GM21528 (cell line): ENCODE data around the gene PRKCZ.
"Not testable (repeated sequence)": the region's sequence is repeated elsewhere in the genome, so short reads cannot be mapped to it uniquely, and the experiment has no call there.

Experiments used
- ATAC-seq: cut with Tn5 transposase; IDR thresholded peaks from one replicate; pipeline ENCODE4 v1.9.1; 2021; ENCODE audit warnings: mild to moderate bottlenecking, moderate library complexity; ENCODE audit not compliant: unreplicated experiment, low FRiP score

PRKCZ gene

DNA sequence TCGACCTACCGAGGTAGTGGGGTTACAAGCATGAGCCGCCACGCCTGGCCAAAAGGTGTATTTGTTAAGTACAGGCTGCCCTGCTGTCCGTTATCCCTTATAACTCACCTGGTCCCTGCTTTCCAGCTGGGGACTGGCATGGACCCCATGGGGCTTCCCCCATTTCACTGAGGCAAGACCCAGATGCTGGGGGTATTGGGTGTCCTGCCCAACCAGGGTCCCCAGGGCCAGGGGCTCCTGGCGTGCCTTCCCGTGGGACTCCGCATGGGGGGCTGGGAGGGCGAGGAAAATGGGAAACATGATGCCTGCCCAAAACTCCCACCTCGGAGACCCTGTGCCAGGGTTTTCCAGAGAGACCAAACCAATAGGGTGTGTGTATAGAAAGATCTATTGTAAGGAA is 79.9 kb downstream of the PRKCZ start:
- ATAC-seq: no peak

DNA sequence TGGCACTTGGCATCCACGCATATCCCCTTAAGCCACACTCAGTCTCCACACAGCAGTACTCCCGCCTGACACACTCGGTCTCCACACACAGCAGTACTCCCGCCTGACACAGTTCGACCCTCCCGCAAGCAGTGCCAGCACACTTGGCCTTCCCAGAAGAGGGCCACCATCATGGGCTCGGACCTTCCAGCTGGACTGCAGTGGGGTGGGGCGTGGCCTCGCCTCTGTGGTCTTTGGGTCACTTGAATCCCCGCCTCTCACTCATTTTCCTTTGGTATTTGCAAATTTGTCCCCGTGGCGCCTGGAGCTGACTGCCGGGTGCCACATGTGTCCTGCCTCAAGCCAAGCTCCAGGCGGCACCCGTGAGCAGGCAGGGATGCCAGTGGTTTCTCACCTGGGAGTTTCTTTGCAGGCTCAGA is 80.7 kb downstream of the PRKCZ start:
- no peak for ATAC-seq

DNA sequence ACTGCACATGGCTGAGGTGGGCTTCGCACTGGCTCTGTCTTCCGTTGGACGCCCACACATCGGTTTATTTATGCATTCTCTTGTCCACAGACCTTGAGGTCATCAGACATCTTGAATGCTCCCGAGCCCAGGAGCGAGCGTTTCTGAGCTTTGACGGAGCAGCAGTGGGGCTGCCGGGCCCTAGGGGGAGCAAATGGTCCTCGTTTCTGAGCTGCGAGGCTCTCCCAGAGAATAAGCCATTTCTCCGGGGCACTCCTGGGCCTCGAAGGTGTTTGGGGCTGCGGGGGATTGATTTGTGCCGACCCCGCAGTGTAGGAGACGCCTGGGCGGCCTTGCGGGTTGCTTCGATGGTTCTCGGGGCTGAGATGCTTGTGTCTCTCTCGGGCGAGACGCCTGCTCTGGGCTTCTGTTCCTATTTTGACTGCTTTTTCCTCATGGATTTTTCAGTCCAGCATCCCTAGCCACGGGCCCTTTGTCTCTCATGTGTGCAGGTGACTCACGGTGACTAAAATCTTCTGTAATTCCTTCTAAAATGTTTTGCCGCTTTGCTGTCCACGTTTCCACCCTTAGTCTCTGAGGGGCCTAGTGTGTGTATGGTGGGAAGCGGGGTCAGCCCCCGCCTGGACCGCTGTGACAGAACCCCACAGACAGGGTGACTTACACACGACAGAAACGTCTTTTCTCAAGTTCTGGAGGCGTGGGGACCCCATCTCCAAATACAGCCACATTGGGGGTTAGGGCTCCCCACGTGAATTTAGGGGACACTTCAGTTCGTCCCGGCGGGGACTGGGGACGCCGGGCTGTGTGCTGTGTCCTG is 82.2 kb downstream of the PRKCZ start:
- ATAC-seq: no peak

DNA sequence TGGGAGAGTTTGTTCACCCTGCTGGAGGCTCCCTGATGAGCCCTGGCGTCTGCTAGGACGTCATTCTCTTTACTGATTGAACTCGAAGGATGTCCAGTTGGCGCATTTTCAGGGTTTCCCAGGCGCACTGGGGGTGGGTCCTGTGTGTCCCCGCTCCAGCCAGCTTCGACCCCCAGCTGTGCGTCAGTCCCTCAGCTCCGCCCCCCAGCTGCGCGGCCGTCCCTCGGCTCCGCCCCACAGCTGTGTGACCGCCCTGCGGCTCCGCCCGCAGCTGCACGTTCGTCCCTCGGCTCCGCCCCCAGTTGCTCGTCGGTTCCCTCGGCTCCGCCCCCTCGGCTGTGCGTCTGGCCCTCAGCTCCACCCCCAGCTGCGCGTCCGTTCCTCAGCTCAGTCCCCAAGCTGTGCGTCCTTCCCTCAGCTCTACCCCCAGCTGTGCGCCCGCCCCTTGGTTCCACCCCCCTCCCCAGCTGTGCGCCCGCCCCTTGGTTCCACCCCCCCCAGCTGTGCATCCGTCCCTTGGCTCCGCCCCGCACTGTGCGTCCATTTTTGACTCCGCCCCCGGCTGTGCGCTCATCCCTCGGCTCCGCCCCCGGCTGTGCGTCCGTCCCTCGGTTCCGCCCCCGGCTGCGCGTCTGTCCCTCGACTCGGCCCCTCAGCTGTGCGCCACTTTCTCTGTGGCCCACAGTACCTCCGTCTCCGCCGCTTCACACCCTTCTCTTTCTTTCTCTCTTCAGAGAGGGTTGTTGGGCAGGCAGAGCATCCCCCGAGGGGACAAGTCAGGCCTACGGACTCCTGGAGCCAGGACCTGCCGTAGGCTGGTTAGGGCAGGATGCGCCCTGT is 83.0 kb downstream of the PRKCZ start:
- ATAC-seq: peak; percentile 90

DNA sequence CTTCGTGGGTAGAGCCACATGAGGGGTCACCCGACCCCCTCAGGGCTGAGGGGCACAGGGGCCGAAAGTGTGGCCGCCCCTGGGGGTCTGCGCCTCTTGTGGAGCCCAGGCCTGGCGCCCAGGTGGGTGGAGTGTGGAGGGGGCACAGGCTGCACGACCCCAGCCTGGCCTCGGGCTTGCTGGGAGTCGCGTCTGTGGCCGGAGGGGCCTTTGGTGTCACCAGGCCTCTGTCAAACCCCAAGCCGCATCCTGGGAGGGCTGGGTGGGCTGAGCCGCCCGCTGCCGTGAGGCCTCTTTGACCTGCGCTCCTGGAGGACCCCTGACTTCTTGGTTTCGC is 83.6 kb downstream of the PRKCZ start:
- no peak for ATAC-seq

DNA sequence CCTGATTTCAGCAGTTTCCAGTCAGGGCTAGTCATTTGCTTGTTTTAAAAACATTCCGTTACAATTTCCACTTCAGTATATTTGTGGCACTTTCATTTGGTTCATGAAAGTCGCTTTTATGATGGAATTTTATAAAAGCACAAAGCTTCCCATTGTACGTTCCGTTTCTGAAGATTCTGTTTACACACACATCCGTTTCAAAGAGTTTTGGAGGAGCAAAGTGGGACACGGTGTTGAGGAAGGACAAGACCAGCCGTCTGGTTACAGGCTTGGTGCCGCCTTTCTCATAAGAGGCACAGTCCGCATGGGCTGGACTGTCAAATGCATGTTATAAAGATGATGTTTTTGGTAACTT is 84.0 kb downstream of the PRKCZ start:
- ATAC-seq: no peak

DNA sequence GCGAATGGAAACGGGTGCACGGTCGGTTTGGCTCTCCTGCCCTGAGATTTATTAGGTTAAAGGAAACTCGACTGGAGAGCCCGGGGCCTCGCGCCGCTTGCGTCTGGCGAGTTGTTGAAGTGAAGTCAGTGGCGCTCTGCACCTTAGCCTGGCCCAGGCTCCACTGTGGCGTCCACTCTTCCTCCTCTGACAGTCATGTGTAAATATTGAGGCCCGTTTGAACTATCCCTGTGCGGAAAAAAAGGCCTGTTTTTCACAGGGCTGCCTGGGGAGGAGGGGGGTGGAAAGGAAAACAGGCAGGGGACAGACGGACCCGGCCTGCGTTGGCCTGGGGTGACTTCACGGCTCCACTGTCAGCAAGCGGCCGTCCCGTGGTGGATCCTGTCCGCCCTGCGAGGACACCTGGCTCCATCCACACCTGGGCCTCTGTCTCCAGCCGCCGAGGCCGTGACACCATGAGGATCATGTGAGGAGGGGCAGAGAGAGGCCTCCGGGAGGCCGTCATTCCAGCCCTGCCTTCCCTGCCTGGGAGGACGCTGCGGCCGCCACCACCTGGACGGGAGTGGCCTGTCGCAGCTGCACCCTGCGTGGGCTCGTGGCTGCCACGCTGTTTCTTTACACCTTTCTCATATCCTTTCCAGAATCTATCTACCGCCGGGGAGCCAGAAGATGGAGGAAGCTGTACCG is 84.6 kb downstream of the PRKCZ start:
- ATAC-seq: no peak

DNA sequence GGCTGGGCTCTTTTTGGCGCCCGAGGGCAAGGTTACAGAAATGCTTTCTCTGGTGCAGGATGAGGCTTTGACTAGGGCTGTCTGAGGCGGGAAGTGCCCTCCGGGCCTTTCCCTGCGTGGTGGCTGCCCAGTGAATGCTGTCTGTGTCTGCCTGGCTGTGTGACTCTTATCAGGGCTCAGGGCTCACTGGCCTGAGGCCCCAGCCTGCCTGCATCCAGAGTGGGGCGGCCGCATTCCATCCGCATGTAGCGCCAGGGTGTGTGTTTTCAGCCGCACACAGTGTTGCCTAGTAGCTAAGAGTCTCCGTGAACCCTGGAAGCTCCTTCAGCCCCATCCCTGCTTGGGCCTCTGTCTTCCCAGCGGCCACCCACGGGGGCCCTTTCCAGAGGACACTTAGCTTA is 85.2 kb downstream of the PRKCZ start:
- ATAC-seq: no peak

DNA sequence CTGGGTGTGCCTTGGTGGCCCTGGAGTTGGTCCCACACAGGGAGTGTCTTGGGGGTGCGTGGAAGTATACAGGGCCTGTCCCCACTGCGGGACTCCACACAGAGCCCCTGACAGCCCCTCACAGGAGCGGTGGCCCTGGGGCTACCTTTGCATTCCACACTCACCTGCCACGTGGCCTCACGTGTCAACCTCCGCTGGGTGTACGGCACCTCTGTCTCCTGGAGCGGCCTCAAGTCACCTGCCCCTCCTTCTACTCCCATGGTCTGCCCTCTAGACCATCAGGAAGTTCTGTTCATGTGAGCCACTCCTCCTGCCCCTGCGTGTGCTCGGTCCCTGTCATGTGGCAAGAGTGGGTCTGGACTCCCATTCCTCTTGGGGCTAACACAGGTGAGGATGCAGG is 85.7 kb downstream of the PRKCZ start:
- ATAC-seq: no peak

DNA sequence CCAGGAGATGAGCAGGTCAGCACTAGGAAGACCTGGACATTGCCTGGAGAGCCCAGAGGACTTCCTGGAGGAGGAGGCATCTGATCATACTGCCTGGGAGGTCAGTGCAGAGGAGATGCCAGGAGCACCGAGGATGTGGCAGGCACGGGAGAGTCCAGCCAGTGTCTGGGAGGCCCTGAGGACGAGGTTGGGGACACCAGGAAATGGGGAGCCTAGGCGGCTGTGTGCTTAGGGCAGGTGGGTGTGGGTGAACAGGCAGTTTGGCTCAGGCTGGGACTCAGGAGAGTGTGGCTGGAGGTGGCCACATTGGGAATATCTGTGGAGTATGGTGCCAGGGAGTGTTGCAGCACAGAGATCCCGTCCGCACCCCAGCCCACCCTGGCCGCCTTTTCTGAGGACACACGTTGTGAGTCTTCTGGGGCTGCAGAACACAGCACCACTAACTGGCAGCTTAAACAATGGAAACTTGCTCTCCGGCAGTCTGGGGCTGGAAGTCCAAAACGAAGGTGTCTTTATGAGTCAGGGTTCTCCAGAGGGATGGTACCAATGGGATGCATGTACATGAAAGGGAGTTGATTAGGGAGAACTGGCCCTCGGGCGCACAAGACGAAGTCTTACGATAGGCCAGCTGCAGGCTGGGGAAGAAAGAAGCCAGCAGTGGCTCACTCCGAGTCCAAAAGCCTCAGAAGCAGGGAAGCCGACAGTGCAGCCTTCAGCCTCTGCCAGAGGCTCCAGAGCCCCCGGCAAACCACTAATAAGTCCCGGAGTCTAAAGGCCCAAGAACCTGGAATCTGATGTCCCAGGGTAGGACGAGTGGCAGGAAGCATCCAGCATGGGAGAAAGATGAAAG is 86.4 kb downstream of the PRKCZ start:
- ATAC-seq: no peak

DNA sequence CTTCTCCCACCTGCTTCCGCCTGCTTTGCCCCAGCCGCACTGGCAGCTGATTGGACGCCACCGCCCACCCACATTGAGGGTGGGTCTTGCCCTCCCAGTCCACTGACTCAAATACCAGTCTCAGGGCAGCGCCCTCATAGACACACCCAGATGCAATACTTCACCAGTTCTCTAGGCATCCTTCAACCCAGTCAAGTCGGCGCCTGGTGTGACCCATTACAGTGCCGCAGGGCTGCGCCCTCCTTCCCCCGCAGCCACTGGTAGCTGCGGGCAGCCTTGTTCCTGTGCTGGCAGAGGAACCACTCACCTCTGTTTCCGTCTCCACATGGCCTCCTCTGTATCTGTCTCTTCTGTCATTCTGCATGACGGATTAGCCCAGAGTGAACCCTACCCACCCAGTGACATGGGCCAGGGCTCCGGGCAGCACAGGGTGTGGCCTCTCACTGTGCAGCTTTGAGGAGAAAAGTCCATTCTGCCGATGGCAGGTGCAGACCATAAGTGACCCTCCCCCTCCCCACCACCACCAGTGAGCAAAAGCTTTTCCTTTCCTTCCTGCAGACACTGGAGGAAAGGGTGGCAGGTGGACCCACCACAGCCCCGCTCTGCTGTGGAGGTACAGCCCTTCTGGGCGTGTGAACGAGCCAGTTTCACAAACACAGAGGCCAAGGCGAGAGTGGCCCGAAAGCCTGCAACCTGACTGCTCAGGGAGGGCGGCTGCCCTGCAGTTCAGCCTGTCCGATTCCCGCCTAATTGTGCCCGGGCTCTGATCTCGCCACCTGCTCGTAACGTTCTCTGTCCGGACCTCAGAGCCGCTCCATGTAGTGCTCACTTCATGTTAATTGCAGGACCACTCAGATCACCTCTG is 87.3 kb downstream of the PRKCZ start:
- ATAC-seq: no peak

DNA sequence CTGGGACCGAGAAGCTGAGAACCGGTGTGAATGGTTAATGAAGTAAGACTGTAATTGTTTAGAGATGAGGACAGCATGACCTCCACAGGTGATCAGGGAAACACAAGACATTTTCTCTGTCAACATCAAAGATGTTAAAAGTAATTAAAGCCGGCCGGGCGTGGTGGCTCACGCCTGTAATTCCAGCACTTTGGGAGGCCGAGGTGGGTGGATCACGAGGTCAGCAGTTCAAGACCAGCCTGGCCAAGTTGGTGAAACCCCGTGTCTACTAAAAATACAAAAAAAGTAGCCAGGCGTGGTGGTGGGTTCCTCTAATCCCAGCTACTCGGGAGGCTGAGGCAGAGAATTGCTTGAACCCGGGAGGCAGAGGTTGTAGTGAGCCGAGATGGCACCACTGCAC is 88.9 kb downstream of the PRKCZ start:
- ATAC-seq: not testable (repeated sequence)

DNA sequence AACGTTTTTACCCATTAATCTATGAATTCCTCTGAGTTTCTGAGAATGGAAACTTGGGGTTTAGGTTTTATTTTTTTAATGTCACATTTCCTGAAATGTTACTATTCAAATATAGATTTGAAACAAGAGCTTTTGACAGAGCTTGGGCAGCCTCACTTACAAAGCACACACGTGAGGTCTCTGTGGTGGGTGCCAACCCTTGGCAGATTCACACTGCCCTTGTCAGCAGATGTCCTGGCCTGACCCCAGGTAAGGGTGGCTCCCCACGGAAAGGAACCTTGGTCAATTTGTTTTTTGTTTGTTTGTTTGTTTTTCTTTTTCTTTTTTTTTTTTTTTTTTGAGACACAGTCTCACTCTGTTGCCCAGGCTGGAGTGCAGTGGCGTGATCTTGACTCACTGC is 90.8 kb downstream of the PRKCZ start:
- no peak for ATAC-seq

DNA sequence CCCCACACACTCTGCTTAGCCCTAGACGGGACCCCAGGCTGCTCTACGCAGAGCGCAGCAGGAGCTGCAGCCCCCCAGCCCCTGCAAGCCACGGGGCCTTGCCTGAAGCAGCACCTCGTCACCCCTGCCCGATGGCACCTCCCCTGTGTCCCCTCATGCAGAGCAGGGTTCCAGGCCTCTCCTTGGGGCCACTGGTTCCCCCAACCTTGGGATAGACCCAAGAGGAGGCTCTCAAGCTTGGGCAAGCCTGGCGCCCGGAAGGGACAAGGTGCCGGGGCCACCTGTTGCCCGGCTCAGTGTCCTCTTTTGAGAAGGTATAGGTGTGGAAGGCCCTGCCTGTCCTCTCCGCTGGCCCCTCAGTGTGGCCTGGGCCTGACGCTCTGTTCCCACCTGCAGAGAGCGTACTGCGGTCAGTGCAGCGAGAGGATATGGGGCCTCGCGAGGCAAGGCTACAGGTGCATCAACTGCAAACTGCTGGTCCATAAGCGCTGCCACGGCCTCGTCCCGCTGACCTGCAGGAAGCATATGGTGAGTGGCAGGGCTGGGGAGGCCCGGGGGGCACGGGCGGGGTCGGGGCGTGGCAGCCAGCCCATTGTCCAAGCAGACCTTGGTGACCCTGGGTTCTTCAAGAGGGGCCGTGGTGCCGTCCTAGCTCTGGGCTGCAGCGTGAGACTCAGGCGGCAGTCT is 93.7 kb downstream of the PRKCZ start:
- ATAC-seq: no peak

DNA sequence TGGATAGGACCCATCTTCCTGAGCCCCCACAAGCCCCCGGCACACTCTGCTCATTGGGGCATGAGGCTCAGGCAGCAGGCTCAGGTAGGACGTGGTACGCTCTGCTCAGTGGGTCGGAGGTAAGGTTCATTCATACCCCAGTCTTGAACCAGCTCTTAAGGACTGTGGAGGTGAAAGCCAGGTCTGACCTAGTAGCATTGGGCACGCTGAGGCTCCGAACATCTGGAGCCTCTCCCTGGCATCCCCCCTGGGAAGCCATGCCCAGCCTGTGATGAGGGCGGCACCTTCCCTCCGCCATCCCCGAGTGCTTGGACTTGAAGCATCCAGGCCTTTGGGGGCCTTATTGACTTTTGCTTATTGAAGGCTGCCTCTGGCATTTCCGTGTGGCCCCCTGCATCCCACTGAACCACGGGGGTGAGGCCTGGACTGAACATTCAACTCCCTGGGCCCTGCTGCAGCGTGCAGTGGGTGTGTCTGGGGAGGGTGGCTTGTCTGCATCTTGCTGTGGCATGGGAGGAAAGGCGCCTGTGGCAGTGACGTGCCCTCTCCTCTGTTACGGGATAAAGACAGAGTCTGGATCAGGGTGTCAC is 94.4 kb downstream of the PRKCZ start:
- no peak for ATAC-seq

DNA sequence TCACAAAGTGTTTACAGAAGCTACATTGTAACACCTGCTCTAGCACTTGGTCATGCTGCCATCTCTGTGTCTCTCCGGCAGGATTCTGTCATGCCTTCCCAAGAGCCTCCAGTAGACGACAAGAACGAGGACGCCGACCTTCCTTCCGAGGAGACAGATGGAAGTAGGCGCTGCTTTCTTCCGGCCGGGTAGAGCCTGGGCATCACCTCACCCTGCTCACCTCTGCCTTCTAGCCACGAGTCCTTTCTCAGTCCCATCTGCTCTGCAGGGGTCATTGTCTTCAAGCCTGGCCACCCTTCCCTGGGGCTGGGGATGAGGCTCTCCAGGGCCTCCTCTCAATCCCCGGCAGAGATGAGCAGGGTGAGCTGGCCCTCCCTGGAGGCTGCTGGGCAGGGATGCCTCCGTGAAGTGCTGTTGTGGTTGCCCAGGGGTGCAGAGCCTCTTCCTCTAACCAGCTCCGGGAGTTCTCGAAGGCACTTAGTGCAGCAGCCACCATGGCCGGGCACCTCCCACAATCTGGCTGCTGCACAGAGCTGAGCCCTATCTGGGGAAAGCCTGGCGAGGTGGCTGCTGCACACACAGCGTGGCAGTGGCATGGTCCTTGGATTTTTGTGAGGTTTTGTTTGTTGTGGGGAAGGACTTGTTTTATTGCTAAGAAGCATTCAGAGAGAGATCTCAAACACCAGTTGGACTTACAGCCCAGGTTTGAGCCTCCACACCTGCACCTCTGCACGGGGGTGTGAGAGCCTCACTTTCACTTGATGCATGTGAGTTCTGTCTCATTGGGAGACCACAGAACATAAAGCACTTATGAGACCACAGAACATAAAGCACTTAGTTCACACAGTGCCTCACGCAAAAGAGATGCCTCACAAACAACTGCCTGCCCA is 96.0 kb downstream of the PRKCZ start:
- no peak for ATAC-seq

DNA sequence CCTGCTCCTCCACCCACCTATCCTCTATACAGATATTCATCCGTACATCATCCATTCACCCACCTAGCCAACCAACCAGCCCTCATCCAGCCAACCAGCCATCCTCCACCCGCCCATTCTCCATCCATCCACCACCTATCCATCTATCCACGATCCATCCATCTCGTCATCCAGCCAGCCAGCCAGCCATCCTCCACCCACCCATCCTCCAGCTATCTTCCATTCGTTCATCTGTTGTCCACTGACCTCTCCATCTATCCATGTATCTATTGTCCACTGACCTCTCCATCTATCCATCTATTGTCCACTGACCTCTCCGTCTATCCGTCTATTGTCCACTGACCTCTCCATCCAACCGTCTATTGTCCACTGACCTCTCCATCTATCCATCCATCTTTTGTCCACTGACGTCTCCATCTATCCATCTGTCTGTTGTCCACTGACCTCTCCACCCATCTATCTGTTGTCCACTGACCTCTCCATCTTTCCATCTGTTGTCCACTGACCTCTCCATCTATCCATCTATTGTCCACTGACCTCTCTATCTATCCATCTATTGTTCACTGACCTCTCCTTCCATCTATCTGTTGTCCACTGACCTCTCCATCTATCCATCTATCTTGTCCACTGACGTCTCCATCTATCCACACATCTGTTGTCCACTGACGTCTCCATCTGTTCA is 96.8 kb downstream of the PRKCZ start:
- no peak for ATAC-seq
